K562 (cell line): ENCODE data around the gene SYNGR4. TPM values are rescaled to one million over a fixed set of nuclear protein-coding genes. Genes with fewer than 3 reads are reported as not detected.

ENCODE experiments used
- ATAC-seq: fragments of 200-7000 bp; cut with Tn5 transposase; 3 replicates; pipeline ENCODE4 v1.9.1; 2020; ENCODE audit warnings: moderate library complexity
- BruUV-seq: library from RNA; stranded (reverse); fragments of 400-500 nt; replicated peaks from 2 replicates; lab custom pipeline; 2021; lab: Mats Ljungman, UMichigan
- CTCF ChIA-PET: fragments of 300-600 bp; formaldehyde crosslinking; extraction: SDS; loops from one replicate; lab custom pipeline; 2021; ENCODE audit warnings: low intra/inter-chr PET ratio; lab: Yijun Ruan, JAX
- POLR2A ChIA-PET: fragments of 300-600, 350-650 bp; sonication (Branson Sonifier 250); formaldehyde crosslinking; extraction: SDS; loops from one replicate; lab custom pipeline; 2021; ENCODE audit warnings: antibody characterized with exemption, inconsistent platforms; lab: Yijun Ruan, JAX
- DNase-seq, 4 experiments: peaks; one replicate each; pipeline versions ENCODE4 v3.0.0 to v3.0.0-alpha.2; 2011 to 2018; ENCODE audit warnings: low spot score in 3 of 4, mixed read lengths in 3 of 4; ENCODE audit errors: extremely low read depth in 1 of 4
- FAIRE-seq: peaks from 2 replicates; lab custom pipeline; 2011; peaks lifted over from hg19 to GRCh38; lab: Jason Lieb, UNC
- H2AFZ ChIP-seq: 2 replicates; pipeline ENCODE4 v1.6.0; 2011; ENCODE audit warnings: low read depth, low read length, control low read depth, inconsistent platforms
- H3K27ac ChIP-seq: fragments of 200-600 bp; 3 replicates; pipeline ENCODE4 v1.8.0; 2011; ENCODE audit warnings: low read depth, mild to moderate bottlenecking, control low read depth, inconsistent platforms, low read length, moderate library complexity, mixed read lengths; ENCODE audit errors: extremely low read depth
- H3K27me3 ChIP-seq, 2 experiments: fragments of 300-600 bp in 1 of 2; 2 replicates in 1 of 2; 3 replicates in 1 of 2; pipeline versions ENCODE4 v1.6.0 to v1.8.0; 2011; ENCODE audit warnings: inconsistent platforms in 2 of 2, low read length in 2 of 2, mild to moderate bottlenecking in 1 of 2, mixed read lengths in 1 of 2, moderate library complexity in 1 of 2; ENCODE audit not compliant: control insufficient read depth in 2 of 2, insufficient read depth in 2 of 2
- H3K36me3 ChIP-seq: fragments of 300-600 bp; 3 replicates; pipeline ENCODE4 v1.8.0; 2011; ENCODE audit warnings: mild to moderate bottlenecking, low read length, inconsistent platforms; ENCODE audit not compliant: control insufficient read depth, insufficient read depth
- H3K4me1 ChIP-seq, 2 experiments: fragments of 200-600 bp in 1 of 2; replicated peaks in 1 of 2; 2 replicates in 1 of 2; 3 replicates in 1 of 2; pipeline versions ENCODE4 v1.5.1 to v1.8.0; 2011; ENCODE audit warnings: inconsistent platforms in 2 of 2, low read length in 2 of 2, mild to moderate bottlenecking in 1 of 2, mixed read lengths in 1 of 2, moderate library complexity in 1 of 2; ENCODE audit not compliant: control insufficient read depth in 2 of 2, insufficient read depth in 2 of 2
- H3K4me2 ChIP-seq: 2 replicates; pipeline ENCODE4 v1.6.1; 2011; ENCODE audit warnings: low read length, control low read depth, inconsistent platforms, mixed read lengths; ENCODE audit not compliant: insufficient read depth
- H3K4me3 ChIP-seq: fragments of 200-600 bp; sonication (generic), shearing (Covaris generic); 2 replicates; pipeline ENCODE4 v1.5.1; 2016; ENCODE audit warnings: control low read depth, inconsistent platforms
- H3K79me2 ChIP-seq: fragments of 200-600 bp; 3 replicates; pipeline ENCODE4 v1.8.0; 2011; ENCODE audit warnings: low read length, inconsistent platforms; ENCODE audit not compliant: control insufficient read depth, insufficient read depth
- H3K9ac ChIP-seq, 2 experiments: 2 replicates each; pipeline versions ENCODE4 v1.6.0 to v1.6.1; 2011; ENCODE audit warnings: low read depth in 2 of 2, low read length in 2 of 2, control low read depth in 1 of 2, inconsistent platforms in 1 of 2, mild to moderate bottlenecking in 1 of 2, mixed read lengths in 1 of 2; ENCODE audit not compliant: insufficient read depth in 1 of 2
- H3K9me1 ChIP-seq: one replicate; pipeline ENCODE4 v1.6.0; 2011; ENCODE audit warnings: inconsistent platforms, mild to moderate bottlenecking, low read length, moderate library complexity; ENCODE audit not compliant: control insufficient read depth, insufficient read depth
- H3K9me3 ChIP-seq: replicated peaks from 2 replicates; pipeline ENCODE4 v1.5.1; 2011; ENCODE audit warnings: low read depth, low read length, inconsistent platforms; ENCODE audit not compliant: control insufficient read depth, insufficient read depth
- H4K20me1 ChIP-seq: replicated peaks from 2 replicates; pipeline ENCODE4 v1.6.1; 2011; ENCODE audit warnings: low read length, inconsistent platforms, mixed read lengths; ENCODE audit not compliant: control insufficient read depth, insufficient read depth
- BRD4 ChIP-seq: fragments of 200-600 bp; sonication (generic); IDR thresholded peaks from 2 replicates; pipeline ENCODE4 v1.6.1; 2017; ENCODE audit warnings: inconsistent platforms
- CSDE1 ChIP-seq, 2 experiments: fragments of 450-650 bp; IDR thresholded peaks; 2 replicates each; pipeline ENCODE4 v1.6.1; 2016; ENCODE audit warnings: mild to moderate bottlenecking in 1 of 2
- KLF10 ChIP-seq: fragments of 250-450 bp; sonication (Bioruptor Pico); IDR thresholded peaks from 2 replicates; pipeline ENCODE4 v1.6.1; 2021; ENCODE audit warnings: matching md5 sums
- MAZ ChIP-seq, 2 experiments: fragments of 450-650 bp in 1 of 2; sonication (generic) in 1 of 2; formaldehyde crosslinking; IDR thresholded peaks in 1 of 2; conservative IDR thresholded peaks in 1 of 2; 2 replicates each; pipeline versions ENCODE4 v1.4.0 to v1.5.0; 2020; ENCODE audit warnings: mild to moderate bottlenecking in 1 of 2, missing genetic modification reagents in 1 of 2
- NR2C2 ChIP-seq, 2 experiments: fragments of 200-800 bp in 1 of 2; sonication (Bioruptor generic) in 1 of 2; sonication (generic) in 1 of 2; formaldehyde crosslinking in 1 of 2; IDR thresholded peaks; 2 replicates each; pipeline versions ENCODE4 v1.6.1 to v1.8.0; 2016 to 2022; ENCODE audit warnings: mild to moderate bottlenecking in 1 of 2, missing compliant biosample characterization in 1 of 2, missing genetic modification characterization in 1 of 2, missing genetic modification reagents in 1 of 2
- NR4A1 ChIP-seq, 2 experiments: fragments of 250-450 bp in 1 of 2; fragments of 450-650 bp in 1 of 2; sonication (Bioruptor Pico) in 1 of 2; IDR thresholded peaks; 2 replicates each; pipeline versions ENCODE4 v1.4.0 to v1.6.1; 2016 to 2020; ENCODE audit warnings: mild to moderate bottlenecking in 2 of 2, missing compliant biosample characterization in 1 of 2, missing genetic modification characterization in 1 of 2, moderate library complexity in 1 of 2
- POLR2H ChIP-seq: IDR thresholded peaks from 2 replicates; pipeline ENCODE4 v1.6.1; 2016; ENCODE audit warnings: missing genetic modification characterization, low read depth, mild to moderate bottlenecking, control low read depth, missing compliant biosample characterization, moderate library complexity
- POLR3A ChIP-seq: IDR thresholded peaks from 2 replicates; pipeline ENCODE4 v1.6.1; 2011; ENCODE audit warnings: borderline replicate concordance, mild to moderate bottlenecking, moderate library complexity; ENCODE audit not compliant: insufficient read length, insufficient read depth; ENCODE audit errors: extremely low read depth
- TRIM24 ChIP-seq, 2 experiments: fragments of 450-650 bp; IDR thresholded peaks; 2 replicates each; pipeline ENCODE4 v1.6.1; 2016
- WHSC1 ChIP-seq: IDR thresholded peaks from one replicate; pipeline ENCODE4 v1.6.1; 2012; ENCODE audit warnings: low read length, control low read depth, inconsistent platforms
- ZBED1 ChIP-seq: IDR thresholded peaks from 2 replicates; pipeline ENCODE4 v1.6.1; 2014
- ZNF780A ChIP-seq: fragments of 250-450 bp; sonication (Bioruptor Pico); IDR thresholded peaks from 2 replicates; pipeline ENCODE4 v1.5.0; 2021; ENCODE audit warnings: mild to moderate bottlenecking
- WGBS: fragments of 100-300 bp; shearing (Covaris generic); methylation state at CpG from one replicate; pipeline ENCODE4 v1.1.6; 2016; ENCODE audit warnings: low coverage, mixed read lengths; ENCODE audit not compliant: insufficient coverage; ENCODE audit errors: missing lambda C conversion rate; 5-methylcytosine and 5-hydroxymethylcytosine counted together
- in situ Hi-C: fragments of 300-500 bp; cut with MboI; formaldehyde crosslinking; loops from 4 replicates; pipeline ENCODE4 v1.15.0; 2018; ENCODE audit warnings: inconsistent platforms, mixed read lengths
- intact Hi-C: fragments of 100-400 bp; cut with micrococcal nuclease; formaldehyde crosslinking; loops from 2 replicates; pipeline ENCODE4 v1.14.2; 2022
- polyA plus RNA-seq, 8 experiments: library from polyadenylated mRNA; depleted of rRNA in 4 of 8; stranded (reverse) in 5 of 8; unstranded in 3 of 8; fragments of >200 nt; fragmentation: Nextera tagmentation in 2 of 8; fragmentation: Illumina TruSeq in 1 of 8; extraction: Ambion mirVana in 2 of 8; extraction: Trizol in 1 of 8; gene quantifications; 2 replicates each; pipeline versions ENCODE4 v1.2.1 to v1.2.3, GENCODE V29; 2011 to 2014; ENCODE audit warnings: inconsistent platforms in 1 of 8, missing spikeins in 1 of 8
- total RNA-seq, 7 experiments: library from RNA; depleted of rRNA in 6 of 7; stranded (reverse); fragments of >200 nt in 6 of 7; fragmentation: Illumina TruSeq in 2 of 7; extraction: Trizol in 2 of 7; gene quantifications; 2 replicates each; pipeline versions ENCODE4 v1.2.1 to v1.2.3, GENCODE V29; 2011 to 2021; ENCODE audit warnings: low replicate concordance in 1 of 7
- TF ChIP-seq, protein P1 (sequence below): fragments of 250-450 bp; sonication (Bioruptor Pico); IDR thresholded peaks from 2 replicates; pipeline ENCODE4 v1.5.1; 2021; ENCODE audit warnings: mild to moderate bottlenecking
- TF ChIP-seq, protein P2 (sequence below): fragments of 250-450 bp; sonication (Bioruptor Pico); IDR thresholded peaks from 2 replicates; pipeline ENCODE4 v1.5.0; 2020; ENCODE audit warnings: mild to moderate bottlenecking, borderline replicate concordance
- TF ChIP-seq, protein P3 (sequence below): sonication (generic); formaldehyde crosslinking; IDR thresholded peaks from 2 replicates; pipeline ENCODE4 v1.8.0; 2022; ENCODE audit warnings: mild to moderate bottlenecking, missing genetic modification reagents

Gene SYNGR4
- total and polyA plus RNA-seq, 9 of the 15 experiments (the other 6 are each of a cell fraction or from before 2014, with no cell fraction given) = 0.07 to 0.14 TPM; not detected in 7

DNA sequence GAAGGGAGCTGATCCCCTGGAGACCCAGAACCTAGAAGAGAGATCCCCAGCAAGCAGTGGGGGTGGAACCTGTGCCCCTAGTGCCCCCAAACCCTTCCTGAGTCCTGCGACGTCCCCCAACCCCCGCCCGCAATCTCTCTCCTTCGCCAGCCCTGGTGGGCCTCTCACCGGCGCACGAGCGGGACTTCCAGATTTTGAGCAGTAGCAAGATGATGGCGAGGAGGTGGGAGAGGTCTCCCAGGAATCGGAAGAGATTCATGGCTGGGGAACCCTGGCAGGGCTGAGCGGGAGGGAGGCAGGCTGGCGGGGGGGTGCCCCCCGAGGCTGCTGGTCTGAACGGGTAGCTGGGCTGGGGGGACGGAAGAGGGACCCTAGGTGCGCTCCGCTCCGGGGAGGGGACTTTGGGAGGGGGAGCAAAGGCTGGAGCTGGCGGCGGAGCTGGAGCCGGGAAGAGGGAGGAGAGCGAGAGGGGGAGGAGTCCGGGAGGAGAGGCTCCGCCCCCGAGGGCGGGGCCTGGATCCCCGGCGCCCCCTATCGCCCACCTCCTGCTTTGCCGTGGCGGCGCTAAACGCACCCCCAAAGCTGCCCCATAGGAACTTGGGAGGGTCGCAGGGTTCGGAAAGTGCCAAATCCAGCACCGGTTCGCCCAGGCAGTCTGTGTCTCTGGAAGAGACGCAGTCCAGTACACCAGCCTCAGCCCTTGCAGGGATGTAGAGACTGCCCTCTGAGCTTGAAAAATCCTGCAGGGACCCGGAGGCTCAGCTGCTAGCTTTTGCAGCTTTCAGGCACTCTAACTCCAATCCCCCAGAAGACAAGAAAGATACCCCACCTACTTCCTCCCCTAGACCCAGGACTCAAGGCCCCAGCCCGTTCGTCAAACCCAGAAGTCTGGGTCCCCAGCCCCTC lies 27.2 kb downstream of the SYNGR4 start, which contains the start of gene KDELR1:
Gene KDELR1 (minus strand): TSS at position 452 of the 906 bp plus-strand sequence. CDS start 193 bp downstream, at position 259.
- Histone ChIP-seq H3K79me2 (peaks cover 22% of the 10 kb centered on the region), H3K9me1 (no peaks in the 10 kb centered on the region), H2AFZ (peak within 1 kb of the TSS; percentile 94), H3K27me3 (no peaks in the 10 kb centered on the region), H3K4me1 (peaks cover 13 to 63% of the 10 kb centered on the region in 2 experiments; a peak in 4 of 5 replicates), H3K4me3 (peak within 1 kb of the TSS; percentile 88), H4K20me1 (no peaks in the 10 kb centered on the region), H3K27ac (peak within 1 kb of the TSS; percentile 92), H3K4me2 (peak within 1 kb of the TSS; percentile 91), H3K36me3 (peaks cover 32% of the 10 kb centered on the region), H3K9me3 (no peaks in the 10 kb centered on the region), H3K9ac (peak within 1 kb of the TSS; percentile 94 to 98)
- TSS peak; percentile 71 for BruUV-seq
- ChIA-PET CTCF (interaction anchor here (0.6 to 1.4 kb wide), 3 partner anchors 183 to 487 kb away, joined by 3 to 4 read pairs (median 4); no protein-coding TSS in a partner anchor), POLR2A (interaction anchor here (0.5 to 2.1 kb wide), 14 partner anchors 8 to 1806 kb away, joined by 3 to 13 read pairs (median 4); partner anchors contain the start of genes SYNGR4 and TMEM143)
- DNase-seq (peak; percentile 78 to 92 (median 90)), FAIRE-seq (peak; percentile 80), ATAC-seq (peak; percentile 83)
- 4% methylated on average over 23 of the region's 42 CpGs for WGBS
- intact Hi-C loops (loop anchor here (2.0 to 10.0 kb wide), 3 partner anchors 27 to 103 kb away; partner anchors contain the start of genes EMP3 and SYNGR4), in situ Hi-C loops (no loop called here)
- TF ChIP-seq MAZ (CRISPR knock-in tag; conservative IDR thresholded peaks at IDR 0.05 in 1 of 2, IDR thresholded peaks at IDR 0.05 in 1 of 2) (peak in 1 of 2 experiments; percentile 86), BRD4 (no peak), ZBED1 (no peak), TRIM24 (IDR thresholded peaks at IDR 0.05) (peak in 1 of 2 experiments; percentile 26; a peak in 1 of 4 replicates), WHSC1 (no peak), KLF10 (CRISPR knock-in tag) (no peak), POLR3A (no peak), CSDE1 (IDR thresholded peaks at IDR 0.05) (no peak), POLR2H (tag) (no peak), NR2C2 (CRISPR knock-in tag; IDR thresholded peaks at IDR 0.05) (no peak), NR2C2 (tag; IDR thresholded peaks at IDR 0.05) (peak; percentile 75; the same call in 1 of the 2 replicates), NR4A1 (CRISPR knock-in tag; IDR thresholded peaks at IDR 0.05) (no peak), NR4A1 (tag; IDR thresholded peaks at IDR 0.05) (no peak), ZNF780A (no peak)
- TF ChIP-seq, protein P1, sequence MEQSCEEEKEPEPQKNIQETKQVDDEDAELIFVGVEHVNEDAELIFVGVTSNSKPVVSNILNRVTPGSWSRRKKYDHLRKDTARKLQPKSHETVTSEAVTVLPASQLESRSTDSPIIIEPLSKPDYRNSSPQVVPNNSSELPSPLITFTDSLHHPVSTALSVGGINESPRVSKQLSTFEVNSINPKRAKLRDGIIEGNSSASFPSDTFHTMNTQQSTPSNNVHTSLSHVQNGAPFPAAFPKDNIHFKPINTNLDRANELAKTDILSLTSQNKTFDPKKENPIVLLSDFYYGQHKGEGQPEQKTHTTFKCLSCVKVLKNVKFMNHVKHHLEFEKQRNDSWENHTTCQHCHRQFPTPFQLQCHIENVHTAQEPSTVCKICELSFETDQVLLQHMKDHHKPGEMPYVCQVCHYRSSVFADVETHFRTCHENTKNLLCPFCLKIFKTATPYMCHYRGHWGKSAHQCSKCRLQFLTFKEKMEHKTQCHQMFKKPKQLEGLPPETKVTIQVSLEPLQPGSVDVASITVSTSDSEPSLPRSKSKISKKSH (CRISPR knock-in tag) = no peak
- TF ChIP-seq, protein P2, sequence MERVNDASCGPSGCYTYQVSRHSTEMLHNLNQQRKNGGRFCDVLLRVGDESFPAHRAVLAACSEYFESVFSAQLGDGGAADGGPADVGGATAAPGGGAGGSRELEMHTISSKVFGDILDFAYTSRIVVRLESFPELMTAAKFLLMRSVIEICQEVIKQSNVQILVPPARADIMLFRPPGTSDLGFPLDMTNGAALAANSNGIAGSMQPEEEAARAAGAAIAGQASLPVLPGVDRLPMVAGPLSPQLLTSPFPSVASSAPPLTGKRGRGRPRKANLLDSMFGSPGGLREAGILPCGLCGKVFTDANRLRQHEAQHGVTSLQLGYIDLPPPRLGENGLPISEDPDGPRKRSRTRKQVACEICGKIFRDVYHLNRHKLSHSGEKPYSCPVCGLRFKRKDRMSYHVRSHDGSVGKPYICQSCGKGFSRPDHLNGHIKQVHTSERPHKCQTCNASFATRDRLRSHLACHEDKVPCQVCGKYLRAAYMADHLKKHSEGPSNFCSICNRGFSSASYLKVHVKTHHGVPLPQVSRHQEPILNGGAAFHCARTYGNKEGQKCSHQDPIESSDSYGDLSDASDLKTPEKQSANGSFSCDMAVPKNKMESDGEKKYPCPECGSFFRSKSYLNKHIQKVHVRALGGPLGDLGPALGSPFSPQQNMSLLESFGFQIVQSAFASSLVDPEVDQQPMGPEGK (CRISPR knock-in tag) = no peak
- TF ChIP-seq, protein P3, sequence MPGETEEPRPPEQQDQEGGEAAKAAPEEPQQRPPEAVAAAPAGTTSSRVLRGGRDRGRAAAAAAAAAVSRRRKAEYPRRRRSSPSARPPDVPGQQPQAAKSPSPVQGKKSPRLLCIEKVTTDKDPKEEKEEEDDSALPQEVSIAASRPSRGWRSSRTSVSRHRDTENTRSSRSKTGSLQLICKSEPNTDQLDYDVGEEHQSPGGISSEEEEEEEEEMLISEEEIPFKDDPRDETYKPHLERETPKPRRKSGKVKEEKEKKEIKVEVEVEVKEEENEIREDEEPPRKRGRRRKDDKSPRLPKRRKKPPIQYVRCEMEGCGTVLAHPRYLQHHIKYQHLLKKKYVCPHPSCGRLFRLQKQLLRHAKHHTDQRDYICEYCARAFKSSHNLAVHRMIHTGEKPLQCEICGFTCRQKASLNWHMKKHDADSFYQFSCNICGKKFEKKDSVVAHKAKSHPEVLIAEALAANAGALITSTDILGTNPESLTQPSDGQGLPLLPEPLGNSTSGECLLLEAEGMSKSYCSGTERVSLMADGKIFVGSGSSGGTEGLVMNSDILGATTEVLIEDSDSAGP (CRISPR knock-in tag) = no peak
